Neural cell (in vitro differentiated cells): ENCODE measurements around the gene ASIC1. TPM values are rescaled to one million over a fixed set of nuclear protein-coding genes. Genes with fewer than 3 reads are reported as not detected.

Experiments
- H2AFZ ChIP-seq: fragments of 200-600, 300-800 bp; sonication (generic), shearing (Covaris generic); 2 replicates; pipeline ENCODE4 v1.6.0; 2014; ENCODE audit warnings: low read depth, mild to moderate bottlenecking, antibody characterized with exemption, low read length, moderate library complexity
- H3F3A ChIP-seq: fragments of 200-600 bp; shearing (Covaris generic); 2 replicates; pipeline ENCODE4 v1.6.1; 2016; ENCODE audit warnings: mild to moderate bottlenecking, moderate library complexity, mixed read lengths, antibody characterized with exemption, low read length; ENCODE audit not compliant: insufficient read depth, poor library complexity, severe bottlenecking
- H3K27ac ChIP-seq: fragments of 200-600, 300-800 bp; sonication (generic), shearing (Covaris generic); 2 replicates; pipeline ENCODE4 v1.5.1; 2014; ENCODE audit warnings: mild to moderate bottlenecking, low read length, moderate library complexity
- H3K27me3 ChIP-seq: fragments of 300-800, 200-600 bp; sonication (generic), shearing (Covaris generic); 2 replicates; pipeline ENCODE4 v1.6.0; 2014; ENCODE audit warnings: mild to moderate bottlenecking, low read depth, low read length, moderate library complexity; ENCODE audit not compliant: insufficient read depth
- H3K36me3 ChIP-seq: fragments of 300-800, 200-600 bp; sonication (generic), shearing (Covaris generic); 2 replicates; pipeline ENCODE4 v1.5.1; 2014; ENCODE audit warnings: mild to moderate bottlenecking, antibody characterized with exemption, low read length, moderate library complexity; ENCODE audit not compliant: insufficient read depth
- H3K4me2 ChIP-seq: fragments of 300-800, 200-600 bp; sonication (generic), shearing (Covaris generic); 2 replicates; pipeline ENCODE4 v1.6.0; 2014; ENCODE audit warnings: mild to moderate bottlenecking, low read length
- H3K4me3 ChIP-seq: fragments of 300-800, 200-600 bp; sonication (generic), shearing (Covaris generic); 2 replicates; pipeline ENCODE4 v1.5.1; 2014; ENCODE audit warnings: mild to moderate bottlenecking, low read length, moderate library complexity
- H3K79me2 ChIP-seq: fragments of 200-600 bp; shearing (Covaris generic); replicated peaks from 2 replicates; pipeline ENCODE4 v1.6.0; 2014; ENCODE audit warnings: mild to moderate bottlenecking, low read length, moderate library complexity; ENCODE audit not compliant: insufficient read depth
- H3K9ac ChIP-seq: fragments of 300-800, 200-600 bp; sonication (generic), shearing (Covaris generic); 2 replicates; pipeline ENCODE4 v1.6.1; 2016; ENCODE audit warnings: mild to moderate bottlenecking, low read length, mixed read lengths
- H3K9me2 ChIP-seq: fragments of 200-600 bp; shearing (Covaris generic); 2 replicates; pipeline ENCODE4 v1.6.1; 2016; ENCODE audit warnings: mild to moderate bottlenecking, low read length, mixed read lengths; ENCODE audit not compliant: insufficient read depth
- H3K9me3 ChIP-seq: fragments of 200-600, 300-800 bp; sonication (generic), shearing (Covaris generic); 2 replicates; pipeline ENCODE4 v1.6.1; 2016; ENCODE audit warnings: mild to moderate bottlenecking, mixed run types, low read length, moderate library complexity, mixed read lengths
- H4K20me1 ChIP-seq: fragments of 200-600 bp; shearing (Covaris generic); 2 replicates; pipeline ENCODE4 v1.6.1; 2016; ENCODE audit warnings: mild to moderate bottlenecking, mixed run types; ENCODE audit not compliant: insufficient read depth
- EP300 ChIP-seq: fragments of 450-650 bp; conservative IDR thresholded peaks from 2 replicates; pipeline ENCODE4 v1.6.1; 2014; ENCODE audit warnings: antibody characterized with exemption, mild to moderate bottlenecking, moderate library complexity; ENCODE audit not compliant: poor library complexity, severe bottlenecking
- EZH2 ChIP-seq: fragments of 200-600, 300-800 bp; shearing (Covaris generic), sonication (generic); IDR thresholded peaks from 2 replicates; pipeline ENCODE4 v1.6.1; 2014; ENCODE audit warnings: antibody characterized with exemption, low read length, borderline replicate concordance, mild to moderate bottlenecking; ENCODE audit not compliant: insufficient read depth, poor library complexity, severe bottlenecking
- MXI1 ChIP-seq: fragments of 450-650 bp; conservative IDR thresholded peaks from 2 replicates; pipeline ENCODE4 v1.6.1; 2014; ENCODE audit warnings: antibody characterized with exemption, mild to moderate bottlenecking; ENCODE audit not compliant: poor library complexity, severe bottlenecking
- POLR2AphosphoS5 ChIP-seq: IDR thresholded peaks from 2 replicates; pipeline ENCODE4 v1.6.1; 2012
- RAD21 ChIP-seq: fragments of 450-650 bp; conservative IDR thresholded peaks from 2 replicates; pipeline ENCODE4 v1.6.1; 2014; ENCODE audit warnings: antibody characterized with exemption, mild to moderate bottlenecking, moderate library complexity
- SMC3 ChIP-seq: fragments of 450-650 bp; conservative IDR thresholded peaks from 2 replicates; pipeline ENCODE4 v1.6.1; 2014; ENCODE audit warnings: antibody characterized with exemption, mild to moderate bottlenecking, moderate library complexity; ENCODE audit not compliant: poor library complexity
- TAF1 ChIP-seq: IDR thresholded peaks from 2 replicates; pipeline ENCODE4 v1.6.1; 2012; ENCODE audit warnings: low read depth
- polyA plus RNA-seq: library from polyadenylated mRNA; depleted of rRNA; stranded (reverse); fragments of >200 nt; gene quantifications from 2 replicates; pipeline ENCODE4 v1.2.3, GENCODE V29; 2014
- TF ChIP-seq, protein P1 (sequence below): fragments of 450-650 bp; IDR thresholded peaks from 2 replicates; pipeline ENCODE4 v1.5.1; 2014; ENCODE audit warnings: antibody characterized with exemption, mild to moderate bottlenecking, moderate library complexity; ENCODE audit not compliant: poor library complexity, severe bottlenecking
- TF ChIP-seq, protein P2 (sequence below): IDR thresholded peaks from 2 replicates; pipeline ENCODE4 v1.6.1; 2012; ENCODE audit warnings: borderline replicate concordance

Gene ASIC1
- polyA plus RNA-seq, 1 donor from 2014 or later: 8.0 TPM

DNA sequence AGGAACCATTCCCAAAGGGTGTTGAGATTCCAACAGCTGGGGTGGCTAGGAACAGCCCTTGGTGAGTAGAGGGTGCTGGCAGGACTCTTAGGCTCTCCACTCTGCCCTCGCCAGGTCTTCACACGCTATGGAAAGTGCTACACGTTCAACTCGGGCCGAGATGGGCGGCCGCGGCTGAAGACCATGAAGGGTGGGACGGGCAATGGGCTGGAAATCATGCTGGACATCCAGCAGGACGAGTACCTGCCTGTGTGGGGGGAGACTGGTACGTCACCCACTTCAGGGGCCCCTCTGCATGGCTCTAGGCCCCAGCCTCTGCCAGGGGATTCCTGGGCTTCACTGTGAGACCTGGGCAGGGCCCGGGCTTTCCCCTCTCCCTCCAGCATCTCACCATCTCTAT lies 19.7 kb downstream of the ASIC1 start:
- Histone ChIP-seq H3K9me2 (no peaks in the 10 kb centered on the region), H3F3A (no peaks in the 10 kb centered on the region), H3K27me3 (no peaks in the 10 kb centered on the region), H3K9ac (no peak overlapping the region), H3K36me3 (no peaks in the 10 kb centered on the region), H3K79me2 (no peaks in the 10 kb centered on the region), H3K4me2 (no peak overlapping the region), H4K20me1 (no peaks in the 10 kb centered on the region), H3K9me3 (no peaks in the 10 kb centered on the region), H3K4me3 (peak overlapping the region; percentile 41), H2AFZ (no peak overlapping the region), H3K27ac (peak overlapping the region; percentile 31)
- TF ChIP-seq EP300: no peak
- no peak for TF ChIP-seq POLR2AphosphoS5
- TF ChIP-seq RAD21: no peak
- no peak for TF ChIP-seq SMC3
- TF ChIP-seq MXI1: no peak
- TF ChIP-seq TAF1: no peak
- no peak for TF ChIP-seq EZH2
- TF ChIP-seq, protein P1, sequence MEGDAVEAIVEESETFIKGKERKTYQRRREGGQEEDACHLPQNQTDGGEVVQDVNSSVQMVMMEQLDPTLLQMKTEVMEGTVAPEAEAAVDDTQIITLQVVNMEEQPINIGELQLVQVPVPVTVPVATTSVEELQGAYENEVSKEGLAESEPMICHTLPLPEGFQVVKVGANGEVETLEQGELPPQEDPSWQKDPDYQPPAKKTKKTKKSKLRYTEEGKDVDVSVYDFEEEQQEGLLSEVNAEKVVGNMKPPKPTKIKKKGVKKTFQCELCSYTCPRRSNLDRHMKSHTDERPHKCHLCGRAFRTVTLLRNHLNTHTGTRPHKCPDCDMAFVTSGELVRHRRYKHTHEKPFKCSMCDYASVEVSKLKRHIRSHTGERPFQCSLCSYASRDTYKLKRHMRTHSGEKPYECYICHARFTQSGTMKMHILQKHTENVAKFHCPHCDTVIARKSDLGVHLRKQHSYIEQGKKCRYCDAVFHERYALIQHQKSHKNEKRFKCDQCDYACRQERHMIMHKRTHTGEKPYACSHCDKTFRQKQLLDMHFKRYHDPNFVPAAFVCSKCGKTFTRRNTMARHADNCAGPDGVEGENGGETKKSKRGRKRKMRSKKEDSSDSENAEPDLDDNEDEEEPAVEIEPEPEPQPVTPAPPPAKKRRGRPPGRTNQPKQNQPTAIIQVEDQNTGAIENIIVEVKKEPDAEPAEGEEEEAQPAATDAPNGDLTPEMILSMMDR: no peak
- TF ChIP-seq, protein P2, sequence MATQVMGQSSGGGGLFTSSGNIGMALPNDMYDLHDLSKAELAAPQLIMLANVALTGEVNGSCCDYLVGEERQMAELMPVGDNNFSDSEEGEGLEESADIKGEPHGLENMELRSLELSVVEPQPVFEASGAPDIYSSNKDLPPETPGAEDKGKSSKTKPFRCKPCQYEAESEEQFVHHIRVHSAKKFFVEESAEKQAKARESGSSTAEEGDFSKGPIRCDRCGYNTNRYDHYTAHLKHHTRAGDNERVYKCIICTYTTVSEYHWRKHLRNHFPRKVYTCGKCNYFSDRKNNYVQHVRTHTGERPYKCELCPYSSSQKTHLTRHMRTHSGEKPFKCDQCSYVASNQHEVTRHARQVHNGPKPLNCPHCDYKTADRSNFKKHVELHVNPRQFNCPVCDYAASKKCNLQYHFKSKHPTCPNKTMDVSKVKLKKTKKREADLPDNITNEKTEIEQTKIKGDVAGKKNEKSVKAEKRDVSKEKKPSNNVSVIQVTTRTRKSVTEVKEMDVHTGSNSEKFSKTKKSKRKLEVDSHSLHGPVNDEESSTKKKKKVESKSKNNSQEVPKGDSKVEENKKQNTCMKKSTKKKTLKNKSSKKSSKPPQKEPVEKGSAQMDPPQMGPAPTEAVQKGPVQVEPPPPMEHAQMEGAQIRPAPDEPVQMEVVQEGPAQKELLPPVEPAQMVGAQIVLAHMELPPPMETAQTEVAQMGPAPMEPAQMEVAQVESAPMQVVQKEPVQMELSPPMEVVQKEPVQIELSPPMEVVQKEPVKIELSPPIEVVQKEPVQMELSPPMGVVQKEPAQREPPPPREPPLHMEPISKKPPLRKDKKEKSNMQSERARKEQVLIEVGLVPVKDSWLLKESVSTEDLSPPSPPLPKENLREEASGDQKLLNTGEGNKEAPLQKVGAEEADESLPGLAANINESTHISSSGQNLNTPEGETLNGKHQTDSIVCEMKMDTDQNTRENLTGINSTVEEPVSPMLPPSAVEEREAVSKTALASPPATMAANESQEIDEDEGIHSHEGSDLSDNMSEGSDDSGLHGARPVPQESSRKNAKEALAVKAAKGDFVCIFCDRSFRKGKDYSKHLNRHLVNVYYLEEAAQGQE: no peak

DNA sequence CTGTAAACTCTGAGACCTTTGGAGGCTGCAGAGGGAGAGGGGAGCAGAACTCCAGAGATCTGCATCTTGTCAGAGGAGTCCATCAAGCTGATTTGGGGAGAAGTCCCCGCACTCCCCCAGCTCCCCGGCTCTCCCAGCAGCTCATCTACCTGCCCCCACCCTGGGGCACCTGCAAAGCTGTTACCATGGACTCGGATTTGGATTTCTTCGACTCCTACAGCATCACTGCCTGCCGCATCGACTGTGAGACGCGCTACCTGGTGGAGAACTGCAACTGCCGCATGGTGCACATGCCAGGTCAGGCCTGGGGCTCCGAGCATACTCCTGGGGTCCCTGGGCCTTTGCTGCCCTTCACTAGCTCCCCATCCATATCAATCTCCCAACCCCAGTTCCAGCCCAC lies 20.9 kb downstream of the ASIC1 start:
- Histone ChIP-seq H4K20me1 (no peaks in the 10 kb centered on the region), H3K79me2 (no peaks in the 10 kb centered on the region), H3K9ac (no peak overlapping the region), H3K9me3 (no peaks in the 10 kb centered on the region), H3K36me3 (no peaks in the 10 kb centered on the region), H3K4me2 (no peak overlapping the region), H3K4me3 (no peak overlapping the region), H3K9me2 (no peaks in the 10 kb centered on the region), H3K27ac (no peak overlapping the region), H3F3A (no peaks in the 10 kb centered on the region), H2AFZ (no peak overlapping the region), H3K27me3 (no peaks in the 10 kb centered on the region)
- TF ChIP-seq POLR2AphosphoS5: no peak
- no peak for TF ChIP-seq RAD21
- TF ChIP-seq TAF1: no peak
- no peak for TF ChIP-seq MXI1
- no peak for TF ChIP-seq EP300
- TF ChIP-seq, protein P1: no peak
- TF ChIP-seq, protein P2: no peak
- TF ChIP-seq SMC3: no peak
- no peak for TF ChIP-seq EZH2
